Upper lobe of left lung (tissue), 4 donors: ENCODE results near the gene SLC16A9.

Source experiments
- CTCF ChIP-seq, 6 experiments: fragments of 450-650 bp in 4 of 6; fragments of 200-600 bp in 2 of 6; sonication (generic) in 2 of 6; IDR thresholded peaks; one replicate each; pipeline ENCODE4 v1.5.1; 2016 to 2019; ENCODE audit warnings: antibody characterized with exemption in 6 of 6
- EP300 ChIP-seq, 4 donors: sonication (generic); formaldehyde crosslinking; IDR thresholded peaks; one replicate each; pipeline ENCODE4 v1.5.1; 2017; ENCODE audit warnings: antibody characterized with exemption in 4 of 4, control low read depth in 2 of 4
- POLR2A ChIP-seq, 4 donors: fragments of 450-650 bp; IDR thresholded peaks; one replicate each; pipeline ENCODE4 v1.5.1; 2016 to 2017; ENCODE audit warnings: antibody characterized with exemption in 4 of 4, mild to moderate bottlenecking in 2 of 4
- POLR2AphosphoS5 ChIP-seq, 2 donors: sonication (generic); formaldehyde crosslinking; IDR thresholded peaks; one replicate each; pipeline ENCODE4 v1.5.1; 2017; ENCODE audit warnings: antibody characterized with exemption in 2 of 2

GRCh38 chr10:59687657-59688056, 22.0 kb downstream of the SLC16A9 start:
- TF ChIP-seq CTCF (IDR thresholded peaks at IDR 0.05) (no peak), POLR2AphosphoS5 (IDR thresholded peaks at IDR 0.05) (no peak), POLR2A (IDR thresholded peaks at IDR 0.05) (no peak), EP300 (IDR thresholded peaks at IDR 0.05) (no peak)
